Esophagus muscularis mucosa (tissue), 4 donors: ENCODE results near the gene ITPR3. TPM values are rescaled to one million over a fixed set of nuclear protein-coding genes. Genes with fewer than 3 reads are reported as not detected.

ENCODE experiments used
- DNase-seq: peaks from one replicate; pipeline ENCODE4 v3.0.0-alpha.2; 2017; ENCODE audit errors: extremely low spot score
- H3K27ac ChIP-seq, 4 donors: fragments of 200-600 bp; sonication (generic); replicated peaks in 1 of 4; 1 replicate in 3 of 4; 2 replicates in 1 of 4; pipeline ENCODE4 v1.5.1; 2016 to 2019; ENCODE audit warnings: mild to moderate bottlenecking in 1 of 4
- H3K27me3 ChIP-seq, 4 donors: fragments of 200-600 bp; sonication (generic); one replicate each; pipeline versions ENCODE4 v1.5.1 to v1.6.0; 2016 to 2019
- H3K36me3 ChIP-seq, 4 donors: fragments of 200-600 bp; sonication (generic); one replicate each; pipeline ENCODE4 v1.5.1; 2016 to 2019
- H3K4me1 ChIP-seq, 4 donors: fragments of 200-600 bp; sonication (generic); one replicate each; pipeline ENCODE4 v1.5.1; 2016 to 2019
- H3K4me3 ChIP-seq, 4 donors: fragments of 200-600 bp; sonication (generic); 1 replicate in 2 of 4; 2 replicates in 2 of 4; pipeline ENCODE4 v1.5.1; 2016 to 2019; ENCODE audit warnings: mild to moderate bottlenecking in 4 of 4, moderate library complexity in 1 of 4
- H3K9me3 ChIP-seq, 4 donors: fragments of 200-600 bp; sonication (generic); 1 replicate in 3 of 4; 2 replicates in 1 of 4; pipeline ENCODE4 v1.5.1; 2016 to 2019
- EP300 ChIP-seq: sonication (generic); formaldehyde crosslinking; IDR thresholded peaks from one replicate; pipeline ENCODE4 v1.6.1; 2017; ENCODE audit warnings: antibody characterized with exemption
- POLR2A ChIP-seq: fragments of 450-650 bp; IDR thresholded peaks from one replicate; pipeline ENCODE4 v1.6.1; 2017; ENCODE audit warnings: antibody characterized with exemption, moderate library complexity, mild to moderate bottlenecking, low read depth
- POLR2AphosphoS5 ChIP-seq, 2 donors: sonication (generic); formaldehyde crosslinking; IDR thresholded peaks; one replicate each; pipeline ENCODE4 v1.6.1; 2017; ENCODE audit warnings: antibody characterized with exemption in 2 of 2
- WGBS: methylation state at CpG from one replicate; pipeline ENCODE4 v1.1.5; 2018; 5-methylcytosine and 5-hydroxymethylcytosine counted together
- intact Hi-C: fragments of 100-400 bp; cut with DNase I; formaldehyde crosslinking; loops from one replicate; pipeline ENCODE4 v1.15.1; 2023
- total RNA-seq, 4 donors: library from RNA; depleted of rRNA; stranded (reverse); fragments of >200 nt; gene quantifications; one replicate each; pipeline versions ENCODE4 v1.1.0 to v1.2.1, GENCODE V29; 2016
- TF ChIP-seq, protein P1 (sequence below), 3 experiments: fragments of 200-600 bp in 2 of 3; fragments of 450-650 bp in 1 of 3; sonication (generic) in 2 of 3; IDR thresholded peaks; one replicate each; pipeline ENCODE4 v1.5.1; 2017 to 2019; ENCODE audit warnings: antibody characterized with exemption in 3 of 3, mild to moderate bottlenecking in 2 of 3, moderate library complexity in 1 of 3

Gene ITPR3
- total RNA-seq, 4 donors from 2014 or later: 12.1 to 24.9 (median 20.5) TPM

DNA sequence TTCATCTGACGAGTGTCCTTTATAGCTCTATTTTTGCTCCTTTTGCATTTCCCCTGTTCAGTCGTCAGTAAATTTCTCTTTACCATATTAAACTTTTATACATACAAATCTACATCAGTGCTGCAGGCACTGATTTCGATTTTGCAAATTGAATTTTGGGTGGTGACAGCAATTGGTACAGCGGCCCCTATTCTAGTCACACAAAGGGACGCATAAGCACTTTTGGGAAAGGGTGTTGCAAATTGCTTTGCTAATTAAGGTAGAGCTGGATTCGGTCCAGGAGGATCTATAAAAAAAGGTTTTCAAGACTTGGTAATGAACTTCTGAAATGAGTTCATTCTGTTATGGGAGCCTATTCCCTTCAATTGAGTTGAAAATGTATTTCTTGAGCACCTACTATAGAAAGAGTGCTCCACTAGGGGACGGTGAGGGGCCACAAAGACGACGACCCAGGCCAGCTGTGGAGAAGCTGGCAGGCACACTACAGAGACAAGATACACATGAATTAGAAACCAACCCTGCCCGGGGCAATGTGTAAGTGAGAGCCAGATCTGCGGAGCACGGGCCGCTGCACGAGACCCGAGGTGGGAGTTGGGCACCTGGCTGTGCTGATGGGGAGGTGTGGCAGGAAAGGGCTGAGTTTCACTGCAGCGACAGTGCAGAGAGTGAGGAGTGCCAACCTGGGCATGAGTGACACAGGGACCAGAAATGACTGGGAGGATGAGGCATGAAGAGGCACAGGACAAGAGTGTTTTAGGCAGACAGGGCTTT is 85.0 kb downstream of the ITPR3 start:
- Histone ChIP-seq H3K36me3 (peaks cover 0 to 28% (median 10%) of the 10 kb centered on the region in 4 donors), H3K27ac (no peak overlapping the region), H3K9me3 (no peaks in the 10 kb centered on the region), H3K4me3 (no peak overlapping the region), H3K27me3 (no peaks in the 10 kb centered on the region), H3K4me1 (peaks cover 13 to 23% (median 16%) of the 10 kb centered on the region in 4 donors)
- 85% methylated on average over 16 of the region's 16 CpGs for WGBS
- TF ChIP-seq POLR2AphosphoS5 (IDR thresholded peaks at IDR 0.05) (no peak), EP300 (no peak), POLR2A (no peak)
- TF ChIP-seq, protein P1, sequence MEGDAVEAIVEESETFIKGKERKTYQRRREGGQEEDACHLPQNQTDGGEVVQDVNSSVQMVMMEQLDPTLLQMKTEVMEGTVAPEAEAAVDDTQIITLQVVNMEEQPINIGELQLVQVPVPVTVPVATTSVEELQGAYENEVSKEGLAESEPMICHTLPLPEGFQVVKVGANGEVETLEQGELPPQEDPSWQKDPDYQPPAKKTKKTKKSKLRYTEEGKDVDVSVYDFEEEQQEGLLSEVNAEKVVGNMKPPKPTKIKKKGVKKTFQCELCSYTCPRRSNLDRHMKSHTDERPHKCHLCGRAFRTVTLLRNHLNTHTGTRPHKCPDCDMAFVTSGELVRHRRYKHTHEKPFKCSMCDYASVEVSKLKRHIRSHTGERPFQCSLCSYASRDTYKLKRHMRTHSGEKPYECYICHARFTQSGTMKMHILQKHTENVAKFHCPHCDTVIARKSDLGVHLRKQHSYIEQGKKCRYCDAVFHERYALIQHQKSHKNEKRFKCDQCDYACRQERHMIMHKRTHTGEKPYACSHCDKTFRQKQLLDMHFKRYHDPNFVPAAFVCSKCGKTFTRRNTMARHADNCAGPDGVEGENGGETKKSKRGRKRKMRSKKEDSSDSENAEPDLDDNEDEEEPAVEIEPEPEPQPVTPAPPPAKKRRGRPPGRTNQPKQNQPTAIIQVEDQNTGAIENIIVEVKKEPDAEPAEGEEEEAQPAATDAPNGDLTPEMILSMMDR (IDR thresholded peaks at IDR 0.05): no peak
- no peak for DNase-seq
- intact Hi-C loops: no loop called here

DNA sequence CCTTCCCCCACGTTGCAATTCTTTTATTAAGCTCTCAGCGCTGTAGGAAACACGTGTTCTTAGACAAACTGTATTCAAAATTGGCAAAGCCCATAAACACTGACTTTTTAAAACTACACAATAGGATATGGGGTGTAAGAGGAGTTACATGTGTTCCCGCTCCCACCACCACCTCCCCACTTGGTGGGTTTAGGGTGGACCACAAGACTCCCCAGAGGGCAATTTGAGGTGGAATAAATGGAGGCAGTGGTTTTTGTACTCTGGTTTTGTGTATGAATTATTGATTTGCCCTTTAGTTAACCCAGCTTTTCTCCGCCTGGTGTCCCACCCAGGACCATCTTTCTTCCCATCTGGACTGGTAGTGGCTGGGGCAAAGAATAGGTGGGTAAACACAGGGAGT is 86.6 kb downstream of the ITPR3 start:
- 93% methylated on average over 5 of the region's 5 CpGs for WGBS
- no peak for TF ChIP-seq POLR2A
- TF ChIP-seq, protein P1 (IDR thresholded peaks at IDR 0.05): no peak
- TF ChIP-seq EP300: no peak
- no peak for TF ChIP-seq POLR2AphosphoS5 (IDR thresholded peaks at IDR 0.05)
- Histone ChIP-seq H3K4me1 (peaks cover 18 to 23% (median 20%) of the 10 kb centered on the region in 4 donors), H3K4me3 (no peak overlapping the region), H3K27me3 (no peaks in the 10 kb centered on the region), H3K27ac (no peak overlapping the region), H3K9me3 (no peaks in the 10 kb centered on the region), H3K36me3 (peaks cover 0 to 28% (median 10%) of the 10 kb centered on the region in 4 donors)
- intact Hi-C loops: no loop called here
- no peak for DNase-seq

DNA sequence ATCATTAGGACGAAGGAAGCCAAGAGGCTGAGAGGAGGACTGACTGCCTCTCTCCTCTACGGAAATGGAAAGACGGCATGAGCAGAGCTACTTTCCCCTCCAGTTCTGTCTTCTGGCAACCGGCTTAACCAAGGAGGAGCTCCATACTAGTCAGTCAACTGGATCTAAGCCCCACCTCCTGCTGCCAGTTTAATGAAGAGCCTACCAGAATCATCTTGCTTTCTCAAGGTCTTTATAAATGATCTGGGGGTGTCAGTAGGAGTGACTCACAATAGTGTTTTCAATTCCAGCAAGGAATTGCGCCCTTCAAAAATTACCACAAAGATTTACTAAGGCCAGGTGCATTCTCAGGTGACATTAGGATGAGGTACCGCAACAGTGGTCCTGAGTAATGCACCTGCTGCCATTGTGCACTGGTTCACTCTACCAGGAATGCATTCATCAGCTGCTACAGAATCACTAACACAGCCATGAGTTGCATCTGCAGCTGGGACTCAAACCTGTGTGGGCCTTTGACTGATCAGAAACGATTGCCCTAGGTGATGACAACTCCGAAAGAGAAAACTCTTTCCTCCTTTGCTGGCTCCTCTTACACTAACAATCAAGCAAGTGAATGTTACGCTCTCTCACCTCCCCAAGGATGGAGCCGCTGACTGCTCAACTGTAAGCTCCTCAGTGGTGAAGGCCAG is 87.5 kb downstream of the ITPR3 start:
- intact Hi-C loops: no loop called here
- peaks cover 18 to 23% (median 20%) of the 10 kb centered on the region in 4 donors for H3K4me1 ChIP-seq
- H3K27ac ChIP-seq: no peak overlapping the region
- no peaks in the 10 kb centered on the region for H3K27me3 ChIP-seq
- no peak overlapping the region for H3K4me3 ChIP-seq
- 91% methylated on average over 10 of the region's 10 CpGs for WGBS
- H3K9me3 ChIP-seq: no peaks in the 10 kb centered on the region
- no peak for DNase-seq
- H3K36me3 ChIP-seq: peaks cover 0 to 28% (median 10%) of the 10 kb centered on the region in 4 donors
- TF ChIP-seq POLR2AphosphoS5 (IDR thresholded peaks at IDR 0.05): no peak
- TF ChIP-seq POLR2A: no peak
- TF ChIP-seq, protein P1 (IDR thresholded peaks at IDR 0.05): no peak
- no peak for TF ChIP-seq EP300

DNA sequence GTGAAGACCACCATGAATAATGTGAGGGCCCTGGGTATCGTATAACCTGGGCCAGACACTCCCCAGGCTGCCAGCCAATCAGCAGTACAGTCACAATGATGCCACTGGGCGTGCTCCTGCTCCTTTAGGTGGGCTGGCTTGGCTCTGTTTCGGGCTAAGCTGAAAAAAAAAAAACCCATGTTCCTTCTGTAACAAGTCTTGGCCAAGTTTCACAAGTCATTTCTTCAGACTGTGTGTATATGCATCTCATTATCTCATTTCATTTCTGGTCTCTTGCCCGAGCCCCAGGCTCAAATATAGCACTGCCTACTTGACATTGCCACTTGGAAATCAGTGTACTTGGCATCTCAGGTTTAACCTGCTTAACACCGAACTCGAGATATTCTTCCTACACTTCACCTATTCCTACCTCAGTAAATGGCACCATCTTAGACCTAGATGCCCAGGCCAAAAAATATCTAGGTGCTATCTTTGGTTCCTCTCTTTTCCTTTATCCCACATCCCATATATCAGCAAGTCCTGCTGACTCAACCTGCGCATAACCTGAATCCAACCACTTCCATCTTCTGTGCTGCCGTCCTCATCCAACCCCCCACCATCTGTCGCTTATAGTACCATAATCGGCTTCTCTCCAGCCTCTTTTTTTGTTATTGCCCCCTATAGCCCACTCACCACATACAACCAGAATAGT is 88.6 kb downstream of the ITPR3 start:
- intact Hi-C loops: no loop called here
- H3K27me3 ChIP-seq: no peaks in the 10 kb centered on the region
- H3K9me3 ChIP-seq: no peaks in the 10 kb centered on the region
- WGBS: 91% methylated on average over 10 of the region's 10 CpGs
- no peak overlapping the region for H3K27ac ChIP-seq
- no peak for DNase-seq
- H3K4me1 ChIP-seq: peaks cover 18 to 23% (median 20%) of the 10 kb centered on the region in 4 donors
- TF ChIP-seq, protein P1 (IDR thresholded peaks at IDR 0.05): no peak
- TF ChIP-seq POLR2A (no peak), EP300 (no peak), POLR2AphosphoS5 (IDR thresholded peaks at IDR 0.05) (no peak)
- peaks cover 0 to 28% (median 8%) of the 10 kb centered on the region in 4 donors for H3K36me3 ChIP-seq
- H3K4me3 ChIP-seq: no peak overlapping the region
